GM13977 (cell line): ENCODE measurements around the gene LCP1.

Source experiments
- DNase-seq: peaks from one replicate; pipeline ENCODE4 v3.0.0; 2012; ENCODE audit warnings: low spot score
- in situ Hi-C: fragments of 300-500 bp; cut with MboI; formaldehyde crosslinking; loops from one replicate; pipeline ENCODE4 v1.12.0; 2022; ENCODE audit warnings: low sequenced_read_pairs, low pct_unique_long_range_greater_than_20kb, mixed read lengths, inconsistent platforms; ENCODE audit not compliant: unreplicated experiment
- TF ChIP-seq, protein P1 (sequence below): IDR thresholded peaks from 2 replicates; pipeline ENCODE4 v1.5.1; 2012; ENCODE audit warnings: mild to moderate bottlenecking, control low read depth; ENCODE audit not compliant: insufficient read depth; ENCODE audit errors: extremely low read depth, missing control alignments

The LCP1 gene

GRCh38 chr13:46176756-46177155, 5.2 kb downstream of the LCP1 start:
- no peak for DNase-seq
- in situ Hi-C loops, result no loop called here
- TF ChIP-seq, protein P1, sequence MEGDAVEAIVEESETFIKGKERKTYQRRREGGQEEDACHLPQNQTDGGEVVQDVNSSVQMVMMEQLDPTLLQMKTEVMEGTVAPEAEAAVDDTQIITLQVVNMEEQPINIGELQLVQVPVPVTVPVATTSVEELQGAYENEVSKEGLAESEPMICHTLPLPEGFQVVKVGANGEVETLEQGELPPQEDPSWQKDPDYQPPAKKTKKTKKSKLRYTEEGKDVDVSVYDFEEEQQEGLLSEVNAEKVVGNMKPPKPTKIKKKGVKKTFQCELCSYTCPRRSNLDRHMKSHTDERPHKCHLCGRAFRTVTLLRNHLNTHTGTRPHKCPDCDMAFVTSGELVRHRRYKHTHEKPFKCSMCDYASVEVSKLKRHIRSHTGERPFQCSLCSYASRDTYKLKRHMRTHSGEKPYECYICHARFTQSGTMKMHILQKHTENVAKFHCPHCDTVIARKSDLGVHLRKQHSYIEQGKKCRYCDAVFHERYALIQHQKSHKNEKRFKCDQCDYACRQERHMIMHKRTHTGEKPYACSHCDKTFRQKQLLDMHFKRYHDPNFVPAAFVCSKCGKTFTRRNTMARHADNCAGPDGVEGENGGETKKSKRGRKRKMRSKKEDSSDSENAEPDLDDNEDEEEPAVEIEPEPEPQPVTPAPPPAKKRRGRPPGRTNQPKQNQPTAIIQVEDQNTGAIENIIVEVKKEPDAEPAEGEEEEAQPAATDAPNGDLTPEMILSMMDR, result no peak

DNA sequence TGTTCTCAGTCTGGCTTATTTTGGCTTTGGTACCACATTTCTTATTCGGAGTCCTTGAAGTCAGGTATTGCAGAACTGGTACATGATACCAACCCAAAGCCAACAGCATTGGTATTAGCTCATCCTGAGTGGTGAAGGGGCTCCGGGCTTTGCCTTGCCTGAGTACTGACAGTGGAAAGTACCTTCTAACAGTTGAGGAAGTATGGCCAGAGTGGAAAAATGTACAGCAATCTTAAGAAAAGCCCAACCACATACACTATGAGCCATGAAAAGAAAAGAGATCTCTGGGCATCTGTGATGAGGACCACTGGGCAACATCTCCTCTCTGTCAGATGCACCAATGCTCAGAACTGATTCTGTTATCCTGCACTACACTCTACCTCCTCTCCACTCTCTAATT, 8.3 kb downstream of the LCP1 start:
- in situ Hi-C loops, result no loop called here
- DNase-seq, result no peak
- TF ChIP-seq, protein P1, result no peak

DNA sequence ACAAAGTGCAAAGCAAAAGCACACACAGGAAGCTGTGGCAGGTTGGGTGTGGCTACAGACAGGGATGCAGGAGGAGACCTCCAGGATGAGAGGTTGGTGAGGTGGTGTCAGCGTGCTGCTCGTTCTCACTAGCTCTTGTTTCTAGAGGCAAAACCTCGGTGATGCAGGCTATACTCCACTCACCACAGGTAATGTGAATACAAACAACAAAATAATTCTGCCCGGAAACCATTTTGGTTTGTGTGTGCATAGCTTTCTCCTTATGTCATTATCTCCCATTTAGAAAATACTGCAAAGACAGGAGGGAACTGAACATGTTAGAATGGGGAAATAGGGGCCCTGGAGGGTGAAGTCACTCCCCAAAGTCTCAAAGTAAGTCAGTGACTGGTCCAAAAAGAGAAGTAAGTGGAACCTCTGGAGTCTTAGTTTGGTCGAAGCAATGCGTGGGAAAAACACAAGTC, 9.4 kb downstream of the LCP1 start:
- in situ Hi-C loops, result no loop called here
- no peak for DNase-seq
- TF ChIP-seq, protein P1, result no peak

DNA sequence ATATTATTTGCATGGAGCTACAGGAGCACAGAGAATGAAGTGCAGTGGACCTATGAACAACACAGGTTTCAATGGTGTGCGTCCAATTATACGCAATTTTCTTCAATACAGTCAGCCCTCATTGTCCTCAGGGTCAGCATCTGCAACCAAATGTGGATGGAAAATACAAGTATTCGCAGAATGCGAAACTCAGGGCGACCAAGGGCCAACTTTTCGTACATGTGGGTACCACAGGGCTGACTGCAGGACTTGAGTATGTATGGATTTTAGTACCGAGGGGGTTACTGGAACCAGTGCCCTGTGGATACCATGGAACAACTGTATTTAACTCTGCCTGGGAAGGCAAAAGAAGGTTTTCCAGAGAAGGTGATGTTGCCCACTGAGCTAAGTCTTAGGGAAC, 10.2 kb downstream of the LCP1 start:
- DNase-seq, result no peak
- in situ Hi-C loops, result no loop called here
- TF ChIP-seq, protein P1, result no peak

DNA sequence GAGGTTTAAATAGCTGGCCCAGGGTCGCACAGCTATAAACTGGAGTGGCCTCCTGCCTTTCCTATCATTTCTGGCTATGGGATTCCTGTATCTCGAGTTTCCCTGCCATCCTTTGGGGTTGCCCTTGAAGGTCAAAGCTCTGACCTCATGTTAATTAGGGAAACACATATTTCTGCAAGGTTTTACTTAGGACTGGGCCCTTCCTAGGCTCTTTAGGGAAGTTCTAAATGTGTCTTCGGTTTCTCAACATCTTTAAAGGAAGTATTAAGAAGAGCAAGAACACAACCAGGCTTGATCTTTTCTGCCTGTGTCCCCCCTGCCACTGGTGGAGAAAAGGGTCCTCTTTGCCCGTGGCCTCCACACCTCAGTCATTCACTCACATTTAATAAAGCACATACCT, 10.8 kb downstream of the LCP1 start:
- in situ Hi-C loops, result no loop called here
- no peak for DNase-seq
- TF ChIP-seq, protein P1, result no peak

DNA sequence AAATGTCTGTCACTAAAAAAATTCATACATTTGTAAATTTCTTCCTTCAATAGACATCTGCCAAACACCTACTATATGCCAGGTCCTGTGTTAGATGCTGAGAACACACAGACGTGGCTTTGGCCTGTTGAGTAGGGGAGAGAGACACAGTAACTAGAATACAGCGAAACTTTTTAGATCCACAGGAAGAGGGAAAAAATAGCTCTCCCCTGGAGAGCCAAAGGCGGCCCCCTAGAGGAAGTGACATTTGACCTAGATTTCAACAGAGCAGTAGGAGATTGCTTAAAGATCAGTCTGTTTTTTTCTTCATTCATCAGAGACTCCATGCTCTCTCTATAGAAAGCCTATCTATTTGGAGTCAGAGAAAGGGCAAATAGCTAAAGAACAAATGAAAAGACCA, 11.3 kb downstream of the LCP1 start:
- in situ Hi-C loops, result no loop called here
- no peak for DNase-seq
- TF ChIP-seq, protein P1, result no peak

GRCh38 chr13:46170268-46170667, 11.7 kb downstream of the LCP1 start:
- no peak for DNase-seq
- TF ChIP-seq, protein P1, result no peak
- in situ Hi-C loops, result no loop called here
